ENCODE measurements around the gene SYCP3. TPM values are rescaled to one million over a fixed set of nuclear protein-coding genes. Genes with fewer than 3 reads are reported as not detected.

The SYCP3 gene
- polyA plus RNA-seq, 1 of the 3 experiments (the other 2 are of a cell fraction) = 0.07 TPM

- no peak overlapping the region for H2AFZ ChIP-seq (ENCODE audit: low read depth)
- POLR2A ChIA-PET = no interaction called here
Observed at GRCh38 chr12:101768781-101769180, 29.5 kb upstream of the SYCP3 start.

More at GRCh38 chr12:101768781-101769180, 29.5 kb upstream of the SYCP3 start:
- H3K27me3 ChIP-seq (ENCODE audit: insufficient read depth) = no peaks in the 10 kb centered on the region
- CTCF ChIA-PET = interaction anchor here (1.7 to 1.9 kb wide), 3 partner anchors 9 to 62 kb away, joined by 7 to 9 read pairs (median 7); partner anchors contain the start of gene GNPTAB
- H3F3A ChIP-seq (replicated peaks; ENCODE audit: insufficient read depth) = no peaks in the 10 kb centered on the region
- H4K20me1 ChIP-seq (ENCODE audit: insufficient read depth) = no peaks in the 10 kb centered on the region
- H3K79me2 ChIP-seq (ENCODE audit: insufficient read depth) = no peaks in the 10 kb centered on the region
- no peak for DNase-seq
- H3K36me3 ChIP-seq (replicated peaks in 1 of 2; ENCODE audit: control insufficient read depth in 1 of 2, insufficient read depth in 2 of 2, low read length in 1 of 2) = peaks cover 10 to 19% of the 10 kb centered on the region in 2 experiments
- H3K9me3 ChIP-seq = no peaks in the 10 kb centered on the region
- H3K27ac ChIP-seq (ENCODE audit: low read depth in 2 of 2, low read length in 1 of 2) = no peak overlapping the region
- H3K4me2 ChIP-seq = no peak overlapping the region
- WGBS (ENCODE audit: low lambda C conversion rate) = 96% methylated on average over 2 of the region's 2 CpGs
- H3K9ac ChIP-seq = no peak overlapping the region
- TF ChIP-seq FOSL2 (IDR thresholded peaks at IDR 0.05; ENCODE audit: borderline replicate concordance, low read depth) = no peak
- no peak for TF ChIP-seq REST (IDR thresholded peaks at IDR 0.05; ENCODE audit: low read depth, low read length)
- no peak for TF ChIP-seq NRF1 (IDR thresholded peaks at IDR 0.05; ENCODE audit: low read depth, low read length)
- TF ChIP-seq RFX5 (IDR thresholded peaks at IDR 0.05; ENCODE audit: low read length) = no peak
- no peak for TF ChIP-seq FOXM1 (IDR thresholded peaks at IDR 0.05; ENCODE audit: low read depth)
- TF ChIP-seq CTCF (IDR thresholded peaks at IDR 0.05) = no peak
- TF ChIP-seq ELF1 (IDR thresholded peaks at IDR 0.05) = no peak
- TF ChIP-seq ZBTB33 (IDR thresholded peaks at IDR 0.05; ENCODE audit: borderline replicate concordance, low read depth) = no peak
- no peak overlapping the region for H3K4me3 ChIP-seq (ENCODE audit: low read depth in 2 of 2, low read length in 1 of 2)
- no peaks in the 10 kb centered on the region for H3K9me2 ChIP-seq
- no peaks in the 10 kb centered on the region for H3K4me1 ChIP-seq (ENCODE audit: control insufficient read depth in 1 of 2, insufficient read depth in 2 of 2, low read depth in 1 of 2, low read length in 1 of 2)

All from SK-N-SH (cell line).